ENCODE measurements around the gene TUBGCP2.
"Not testable (repeated sequence)": the region's sequence is repeated elsewhere in the genome, so short reads cannot be mapped to it uniquely, and the experiment has no call there.

TUBGCP2 gene

DNA sequence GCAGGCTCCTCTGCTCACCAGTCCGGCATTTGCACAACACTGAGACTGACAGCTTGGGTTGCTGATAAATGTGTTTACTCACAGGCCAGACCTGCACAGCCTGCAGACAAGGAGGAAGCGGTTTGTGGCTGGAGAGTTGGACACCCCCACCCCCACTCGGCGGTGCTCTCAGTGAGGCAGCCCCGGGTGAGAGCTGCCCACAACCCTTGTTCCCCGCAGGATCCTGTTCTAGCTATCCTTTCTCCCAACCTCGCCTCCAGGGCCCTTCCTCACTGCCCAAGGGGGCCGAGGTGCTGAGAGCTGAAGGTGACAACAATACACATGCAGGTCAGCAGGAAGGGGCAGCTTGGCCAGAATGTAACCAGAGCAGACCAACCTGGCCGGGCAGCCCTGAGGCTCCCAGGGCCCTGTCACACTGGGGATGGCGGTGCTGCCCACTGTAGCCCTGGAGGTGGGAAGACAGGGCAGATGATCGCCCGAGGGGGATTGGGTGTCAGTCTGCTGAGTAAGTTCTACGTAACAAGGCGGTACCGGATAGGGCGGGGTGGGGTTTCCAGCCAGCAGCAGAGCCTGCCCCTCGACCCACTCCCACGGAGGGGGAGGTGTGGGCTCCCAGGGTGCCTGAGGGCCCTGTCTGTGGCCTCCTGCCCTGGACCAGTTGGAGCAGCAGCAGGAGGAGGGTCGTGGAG lies 30.0 kb downstream of the TUBGCP2 start:
- DNase-seq (ENCODE audit: low spot score), result peak; percentile 36

DNA sequence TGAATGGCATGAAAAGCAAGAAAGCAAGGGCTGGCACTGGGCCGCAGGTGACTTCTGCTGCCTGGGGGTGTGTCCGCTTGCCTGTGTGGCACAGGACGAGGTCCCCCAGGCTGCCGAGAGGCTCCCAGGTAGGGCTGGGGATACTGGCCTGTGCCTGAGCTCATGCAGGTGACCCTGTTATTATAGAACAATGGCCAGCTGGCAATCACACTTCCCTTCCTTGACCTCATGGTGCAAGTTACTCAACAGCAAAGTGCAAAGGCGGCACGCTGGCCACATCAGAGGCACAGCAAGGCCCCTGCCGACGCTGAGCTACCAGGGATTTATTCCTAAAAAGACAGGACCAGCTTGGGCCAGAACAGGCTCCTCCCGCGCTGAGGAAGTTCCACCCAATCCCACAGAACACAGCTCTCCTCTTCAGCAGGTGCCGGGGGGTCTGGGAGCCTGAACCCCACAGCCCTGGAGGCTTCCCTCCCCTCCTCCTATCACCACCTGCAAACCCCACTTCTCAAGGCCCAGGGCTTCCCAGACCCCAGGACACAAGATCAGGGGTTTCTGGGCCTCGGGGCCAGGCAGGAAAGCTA lies 30.6 kb downstream of the TUBGCP2 start:
- no peak for DNase-seq (ENCODE audit: low spot score)

DNA sequence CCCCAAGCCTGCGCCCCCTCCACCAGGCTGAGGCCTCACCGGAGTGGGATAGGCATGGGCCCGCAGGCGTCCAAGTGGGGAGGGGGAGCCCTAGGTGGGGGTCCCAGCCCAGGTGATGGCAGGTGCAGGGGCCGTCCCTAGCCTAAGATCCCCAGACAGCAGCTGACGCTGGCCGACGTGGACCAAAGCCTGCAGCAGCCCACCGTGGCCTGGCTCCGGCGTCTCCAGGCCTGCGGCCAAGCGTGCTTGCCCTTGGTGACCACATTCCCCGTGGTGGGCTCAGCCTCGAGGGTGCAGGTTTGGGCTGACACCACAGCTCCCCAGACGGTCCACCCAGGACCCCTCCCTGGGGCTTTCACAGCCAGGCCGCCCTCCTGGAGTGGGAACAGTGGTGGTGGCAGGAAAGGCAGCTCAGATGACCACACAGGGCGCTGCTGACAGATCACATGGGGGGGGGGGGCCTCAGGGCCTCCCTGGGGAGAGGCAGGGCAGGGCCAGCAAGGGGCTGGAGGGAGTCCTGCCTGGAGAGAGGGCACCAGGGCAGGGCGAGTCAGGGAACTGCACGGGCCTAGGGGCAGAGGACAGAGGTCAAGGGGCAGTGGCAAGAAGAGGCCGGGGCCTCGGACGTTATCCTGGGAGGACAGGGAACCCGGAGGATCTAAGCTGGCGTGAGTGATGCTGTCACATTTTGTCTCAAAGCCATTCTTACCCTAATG lies 31.2 kb downstream of the TUBGCP2 start:
- DNase-seq (ENCODE audit: low spot score), result no peak

DNA sequence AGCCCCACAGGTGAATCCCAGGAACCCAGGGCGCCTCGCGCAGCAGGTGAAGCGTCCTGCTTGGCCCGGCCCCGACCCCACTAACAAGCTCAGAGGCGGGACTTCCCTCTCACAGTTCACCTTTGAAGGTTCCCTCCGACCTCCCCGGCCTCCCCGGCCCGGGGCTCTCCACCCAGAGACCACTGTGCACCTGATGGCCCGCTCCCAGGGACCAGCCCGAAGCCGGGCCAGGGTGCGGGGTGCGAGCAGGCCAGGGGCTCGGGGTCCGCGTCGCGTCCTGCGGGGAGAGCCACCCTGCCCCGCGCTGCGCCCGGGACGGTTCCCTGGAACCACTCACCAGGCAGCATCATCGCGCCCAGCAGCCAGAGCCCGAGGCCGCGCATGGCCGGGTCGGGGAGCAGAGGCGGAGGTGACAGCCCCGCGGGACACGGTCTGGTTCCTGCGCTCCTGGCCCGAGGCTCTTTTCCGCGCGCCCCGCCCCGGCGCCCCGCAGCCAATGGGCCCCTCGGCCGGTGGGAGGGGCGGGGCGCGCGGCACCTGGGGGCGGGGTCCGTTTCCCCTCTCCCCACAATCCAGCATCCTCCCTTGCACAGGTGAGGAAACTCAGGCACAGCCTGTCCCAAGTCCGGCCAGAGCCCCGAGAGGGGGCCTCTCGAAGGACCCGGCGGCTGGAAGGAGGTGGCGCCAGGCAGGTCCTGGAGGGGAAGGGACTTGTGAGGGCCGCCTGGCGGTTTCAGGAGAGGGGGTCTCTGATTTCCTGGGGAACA lies 32.1 kb downstream of the TUBGCP2 start, which contains the start of gene ADAM8:
Gene ADAM8, minus strand, starts transcription at position 434 of the 767 bp plus-strand sequence. Its CDS starts 51 bp downstream, at position 383.
- no peak for DNase-seq (ENCODE audit: low spot score)

DNA sequence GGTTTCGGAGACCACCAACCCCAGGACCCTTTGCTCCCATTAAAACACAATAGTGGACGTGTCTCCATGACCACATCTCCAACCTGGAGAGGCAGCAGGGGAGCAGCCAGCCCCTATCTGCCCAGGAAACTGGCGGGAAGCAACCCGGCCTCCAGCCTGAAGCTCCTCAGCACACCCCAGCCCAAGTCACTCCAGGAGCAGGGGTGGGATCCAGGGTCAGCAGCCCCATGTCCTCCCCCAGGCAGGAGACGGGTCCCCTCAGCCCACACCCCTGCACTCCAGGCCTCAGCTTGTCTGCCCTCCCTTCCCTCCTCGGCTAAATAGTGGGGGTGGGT lies 32.6 kb downstream of the TUBGCP2 start:
- no peak for DNase-seq (ENCODE audit: low spot score)

DNA sequence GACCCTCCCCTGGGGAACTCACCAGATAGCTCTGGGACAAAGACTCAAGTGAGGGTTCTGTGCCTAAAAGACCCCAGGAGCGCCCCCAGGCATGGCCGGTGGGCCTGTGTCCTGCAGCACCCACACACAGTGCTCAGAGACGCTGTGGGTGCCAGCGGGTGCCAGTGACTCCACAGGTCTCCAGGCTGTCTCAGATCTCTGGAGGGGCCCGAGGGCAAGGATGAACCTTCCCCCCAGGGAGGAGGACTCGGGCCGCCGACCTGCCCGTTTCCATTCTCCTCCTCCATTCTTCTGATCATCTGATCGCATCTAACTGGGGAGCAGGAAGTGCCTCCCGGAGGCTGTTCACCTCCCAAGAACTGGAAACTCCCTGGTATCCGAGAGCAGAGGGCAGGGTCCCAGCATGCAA lies 33.0 kb downstream of the TUBGCP2 start:
- no peak for DNase-seq (ENCODE audit: low spot score)

DNA sequence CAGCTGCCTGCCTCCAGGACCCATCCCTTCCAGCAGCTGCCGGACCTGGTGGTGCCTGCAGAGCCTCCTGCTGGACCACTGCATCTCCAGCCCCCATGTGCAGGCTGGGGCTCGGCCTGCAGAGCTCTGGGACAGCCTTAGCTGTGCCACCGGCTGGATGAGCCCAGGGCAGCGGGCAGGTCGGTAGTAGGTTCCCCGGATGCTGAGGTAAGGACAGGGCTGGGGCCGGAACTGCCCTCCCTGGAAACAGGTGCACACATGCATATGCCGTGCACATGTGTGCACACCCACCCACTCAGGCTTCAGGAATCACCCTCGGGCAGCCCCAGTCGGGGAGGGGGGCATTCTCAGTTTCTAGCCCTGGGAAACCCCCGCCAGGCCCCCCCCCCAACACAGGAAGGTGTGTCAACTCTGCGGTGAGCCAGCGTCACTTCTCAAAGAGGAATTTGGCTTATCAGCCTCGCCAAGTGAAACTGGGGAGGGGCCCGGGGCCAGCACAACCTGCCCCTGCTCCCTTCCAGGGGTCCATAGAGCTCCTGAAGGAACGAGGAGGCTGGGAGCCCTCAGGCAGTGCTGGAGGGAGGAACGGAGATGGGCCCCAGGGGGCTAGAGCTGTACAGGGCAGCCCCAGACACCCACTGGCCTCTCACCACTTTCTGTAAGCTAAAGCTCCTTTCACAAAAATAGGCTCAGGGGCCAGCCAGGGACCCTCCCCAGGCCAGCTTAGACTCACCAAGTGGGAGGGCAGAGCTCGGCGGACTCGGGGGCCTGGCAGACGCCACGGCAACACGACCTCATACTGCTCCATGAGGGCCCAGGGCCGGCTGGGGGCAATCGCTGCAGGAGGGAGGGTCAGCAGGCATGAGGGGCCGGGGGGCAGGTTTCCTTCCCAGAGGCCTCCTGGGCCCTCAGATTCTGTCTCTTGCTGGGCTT lies 33.7 kb downstream of the TUBGCP2 start:
- no peak for DNase-seq (ENCODE audit: low spot score)

DNA sequence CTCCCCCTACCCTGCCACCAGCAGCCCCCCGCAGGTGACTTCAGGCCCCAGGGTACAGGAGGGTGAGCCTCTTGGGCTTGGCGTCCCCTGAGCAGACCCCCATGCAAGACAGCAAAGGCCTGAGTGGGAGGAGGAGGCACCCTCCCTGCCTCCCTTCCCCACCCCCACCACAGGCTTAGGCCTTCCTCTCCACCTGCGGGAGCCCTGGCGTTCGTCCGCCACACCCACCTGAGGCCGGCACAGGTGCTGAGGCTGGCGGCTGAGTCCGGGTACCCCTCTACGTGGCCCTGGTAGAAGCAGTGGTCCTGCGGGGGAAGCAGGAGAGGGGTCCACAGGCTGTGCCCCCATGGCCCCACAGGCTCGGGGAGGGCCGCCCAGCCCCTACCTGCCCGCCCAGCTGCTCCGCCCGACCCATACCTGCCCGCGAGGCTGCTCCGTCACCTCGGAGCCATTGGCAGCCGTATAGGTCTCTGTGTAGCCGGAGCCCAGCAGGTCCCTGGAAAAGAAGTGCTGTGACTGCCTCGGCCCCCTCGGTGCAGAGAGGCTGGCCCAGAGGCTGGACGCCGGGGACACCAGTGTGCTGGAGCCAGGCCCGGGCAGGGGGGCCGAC lies 35.0 kb downstream of the TUBGCP2 start:
- DNase-seq (ENCODE audit: low spot score), result no peak

DNA sequence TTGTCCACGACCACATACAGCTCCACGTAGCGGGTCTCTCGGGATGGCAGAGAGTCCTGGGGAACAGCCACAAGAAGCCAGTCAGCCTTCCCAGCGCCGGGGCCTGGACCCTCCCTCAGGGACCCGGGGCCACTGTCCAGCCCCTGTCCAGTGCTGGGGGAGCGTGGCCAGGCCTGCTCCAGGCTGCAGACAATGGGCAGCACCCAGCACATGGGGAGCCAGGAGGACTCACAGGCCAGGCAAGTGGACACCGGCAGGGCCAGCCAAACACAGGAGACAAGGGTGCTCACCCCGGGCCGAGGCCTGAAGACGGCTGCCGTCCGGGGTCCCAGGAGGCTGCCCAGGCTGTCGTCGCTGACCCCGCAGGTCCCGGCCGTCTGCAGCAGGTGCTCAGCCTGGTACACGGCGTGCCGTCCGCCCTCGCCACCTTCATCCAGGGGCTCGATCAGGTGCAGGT lies 35.7 kb downstream of the TUBGCP2 start:
- no peak for DNase-seq (ENCODE audit: low spot score)

DNA sequence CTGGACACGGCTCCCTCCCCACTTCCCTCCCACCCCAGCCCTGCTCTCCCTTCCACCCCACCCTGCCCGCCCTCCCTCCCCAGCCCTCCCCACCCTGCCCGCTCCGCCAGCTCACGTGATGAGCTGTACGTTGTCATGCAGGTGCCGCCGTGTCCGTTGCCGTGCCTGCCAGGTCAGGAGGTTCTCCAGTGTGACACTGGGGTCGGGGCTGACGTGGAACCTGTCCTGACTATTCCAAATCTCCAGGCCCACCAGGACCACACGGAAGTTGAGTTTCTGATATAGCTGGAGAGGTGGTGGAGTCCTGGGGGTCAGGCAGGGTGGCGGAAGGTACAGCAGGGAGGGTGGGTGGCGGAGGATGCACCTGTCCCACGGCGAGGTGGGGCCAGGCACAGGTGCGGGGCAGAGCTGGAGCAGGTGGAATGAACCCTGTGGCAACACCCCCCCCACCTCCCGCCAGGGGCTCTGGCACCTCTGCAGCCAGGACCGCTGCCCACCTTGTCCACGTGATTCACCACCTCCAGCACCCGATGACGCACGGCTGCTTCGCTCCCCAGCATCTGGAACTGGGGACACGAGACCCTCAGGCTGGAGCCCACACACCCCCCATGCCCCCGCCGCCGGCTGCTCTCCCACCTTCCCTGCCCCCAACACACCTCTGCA lies 36.2 kb downstream of the TUBGCP2 start:
- no peak for DNase-seq (ENCODE audit: low spot score)

DNA sequence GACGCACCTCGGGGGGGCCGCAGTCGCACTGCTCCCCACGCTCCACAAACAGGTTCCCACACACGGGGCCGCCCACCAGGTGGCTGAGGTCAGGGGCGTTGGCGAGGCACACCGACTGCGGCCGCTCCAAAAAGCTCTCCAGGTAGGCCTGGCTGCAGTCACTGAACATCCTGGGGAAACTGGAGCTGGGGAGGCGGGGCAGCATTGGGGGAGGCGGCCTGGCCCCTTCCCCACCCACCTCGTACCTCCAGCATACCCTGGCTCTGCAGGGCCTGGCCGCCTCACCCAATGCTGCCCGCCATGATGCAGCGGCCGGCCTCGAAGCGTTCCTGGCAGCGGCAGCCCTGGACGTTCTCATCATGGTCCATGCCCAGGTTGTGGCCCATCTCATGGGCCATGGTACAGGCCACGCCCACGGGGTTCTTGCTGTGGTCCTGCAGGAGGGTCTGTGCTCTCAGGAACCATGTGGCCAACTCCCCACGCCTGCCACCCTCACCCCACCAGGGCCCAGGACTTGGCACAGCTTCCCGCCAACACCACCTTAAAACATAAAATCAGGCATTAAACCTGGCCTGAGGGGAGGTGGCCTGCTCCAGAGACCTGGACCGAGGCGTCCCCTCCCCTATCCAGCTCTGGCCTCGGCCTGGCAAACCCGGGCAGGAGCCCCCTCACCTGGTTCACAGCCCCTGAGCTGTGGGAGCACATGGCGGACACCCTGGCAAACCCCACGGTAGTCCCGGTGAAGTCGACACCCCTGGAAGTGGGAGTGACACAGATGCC lies 37.0 kb downstream of the TUBGCP2 start:
- no peak for DNase-seq (ENCODE audit: low spot score)

DNA sequence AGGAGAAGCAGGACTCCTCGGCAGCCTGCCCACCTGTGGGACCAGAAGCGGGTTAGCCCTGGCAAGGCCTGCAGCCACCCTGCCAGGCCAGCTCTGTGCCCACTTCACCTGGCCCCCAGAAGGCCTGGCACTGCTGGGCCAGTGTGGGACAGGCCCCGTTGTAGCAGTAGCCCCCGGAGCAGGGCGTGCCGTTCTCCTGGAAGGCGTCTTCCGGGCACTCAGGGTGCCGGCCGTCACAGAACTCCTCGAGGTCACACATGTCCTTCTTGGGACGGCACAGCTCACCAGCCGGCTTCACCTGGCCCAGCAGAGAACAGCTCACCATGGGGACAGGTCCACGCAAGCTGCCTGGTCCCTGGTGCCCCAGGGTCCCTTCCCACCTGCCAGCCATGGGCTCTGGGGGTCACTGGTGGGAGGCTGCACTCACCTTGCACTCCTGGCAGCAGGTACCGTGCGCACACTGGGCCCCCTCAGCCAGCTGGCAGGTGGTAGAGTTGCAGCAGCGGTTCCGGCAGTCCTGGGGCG lies 37.8 kb downstream of the TUBGCP2 start:
- no peak for DNase-seq (ENCODE audit: low spot score)

DNA sequence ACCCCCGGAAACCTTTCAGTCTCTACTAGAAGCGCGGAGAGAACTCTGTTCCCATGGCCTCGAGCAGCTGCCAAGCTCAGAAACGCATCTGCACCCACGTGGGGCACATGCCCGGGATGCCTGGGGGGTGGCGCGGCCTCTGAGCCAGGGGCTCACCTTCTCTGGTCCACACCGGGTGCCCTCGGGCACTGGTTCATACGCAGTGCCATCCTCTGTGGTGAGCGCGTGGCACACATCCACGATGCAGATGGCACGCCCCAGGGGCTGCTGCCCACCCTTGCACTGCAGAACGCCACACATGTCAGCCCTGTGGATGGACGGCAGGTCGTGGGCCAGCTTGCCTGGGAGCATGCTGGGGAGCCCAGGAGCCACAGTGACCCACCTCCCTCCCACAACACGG lies 38.5 kb downstream of the TUBGCP2 start:
- no peak for DNase-seq (ENCODE audit: low spot score)

DNA sequence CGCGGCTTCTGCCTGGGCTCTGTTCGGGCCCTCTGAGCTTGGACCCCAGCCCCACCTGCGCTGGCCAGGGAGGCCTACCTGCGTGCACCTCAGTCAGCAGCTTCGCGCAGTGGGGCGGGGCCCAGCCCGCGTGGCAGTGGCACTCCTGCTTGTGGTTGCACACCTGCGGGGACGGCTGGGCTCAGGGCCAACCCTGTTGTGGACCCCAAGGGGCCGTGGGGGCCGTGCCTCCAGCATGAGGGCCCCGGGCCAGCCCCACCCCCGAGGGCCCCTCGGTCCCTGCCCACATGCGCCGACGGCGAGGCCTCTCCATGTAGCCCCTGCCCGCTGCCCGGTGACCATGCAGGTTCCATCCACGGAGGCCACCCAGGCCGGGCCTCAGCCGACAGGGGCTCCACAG lies 39.3 kb downstream of the TUBGCP2 start:
- DNase-seq (ENCODE audit: low spot score), result no peak

DNA sequence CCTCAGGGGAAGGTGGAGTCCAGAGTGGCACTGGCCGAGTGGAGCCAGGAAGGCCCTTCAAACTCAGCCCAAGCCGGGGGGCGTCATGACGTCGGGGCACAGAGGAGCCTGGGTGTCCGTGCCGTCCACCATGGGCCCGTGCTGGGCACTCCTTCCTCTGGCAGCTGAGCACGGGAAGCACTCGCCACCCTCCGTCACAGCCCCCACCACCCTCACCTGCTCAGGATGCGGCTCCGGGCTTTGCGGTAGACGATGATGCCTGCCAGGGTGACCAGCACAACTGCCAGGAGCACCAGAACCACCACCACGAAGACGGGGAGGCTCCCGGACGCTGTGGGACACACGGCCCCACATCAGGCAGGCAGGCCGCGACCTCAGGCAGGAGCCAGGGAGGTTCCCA lies 40.1 kb downstream of the TUBGCP2 start:
- DNase-seq (ENCODE audit: low spot score), result no peak

DNA sequence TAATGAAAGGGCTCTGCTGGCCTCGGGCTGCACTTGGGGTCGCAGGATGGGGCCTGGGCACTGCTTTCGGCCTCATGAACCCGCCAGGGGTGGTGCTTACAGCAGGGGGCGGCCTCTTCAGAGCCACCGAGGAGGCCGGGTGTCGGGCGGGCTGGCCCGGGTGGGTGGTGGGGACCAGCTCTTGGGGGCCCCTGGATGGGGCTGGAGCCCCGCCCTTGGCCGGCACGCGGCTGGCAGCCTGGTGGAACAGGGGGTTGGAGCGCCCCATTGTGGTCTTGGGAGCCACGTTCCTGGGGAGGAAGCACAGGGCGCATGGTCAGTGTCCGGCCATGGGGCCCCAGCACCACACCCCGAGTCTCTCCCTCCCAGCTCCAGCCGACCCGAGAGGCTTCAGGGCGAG lies 40.8 kb downstream of the TUBGCP2 start:
- DNase-seq (ENCODE audit: low spot score), result no peak

DNA sequence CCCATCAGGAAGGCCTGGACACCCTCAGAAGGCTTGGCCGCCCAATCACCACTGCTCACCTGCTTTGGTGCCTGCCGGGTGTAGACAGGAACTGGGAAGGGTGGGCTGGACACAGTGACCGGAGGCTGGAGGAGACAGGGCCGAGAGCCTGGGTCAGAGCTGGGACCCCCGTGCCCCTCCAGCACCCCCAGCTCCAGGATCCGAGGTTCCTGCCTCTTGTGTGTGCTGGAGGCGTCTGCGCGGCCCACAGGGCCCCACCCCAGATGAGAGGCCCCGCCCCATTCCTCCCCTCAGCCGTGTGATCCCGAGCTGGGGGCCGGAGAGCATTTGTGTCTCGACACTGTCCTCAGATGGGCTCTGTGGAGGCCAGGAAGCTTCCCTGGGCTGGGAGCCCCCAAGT lies 41.4 kb downstream of the TUBGCP2 start:
- DNase-seq (ENCODE audit: low spot score), result no peak

DNA sequence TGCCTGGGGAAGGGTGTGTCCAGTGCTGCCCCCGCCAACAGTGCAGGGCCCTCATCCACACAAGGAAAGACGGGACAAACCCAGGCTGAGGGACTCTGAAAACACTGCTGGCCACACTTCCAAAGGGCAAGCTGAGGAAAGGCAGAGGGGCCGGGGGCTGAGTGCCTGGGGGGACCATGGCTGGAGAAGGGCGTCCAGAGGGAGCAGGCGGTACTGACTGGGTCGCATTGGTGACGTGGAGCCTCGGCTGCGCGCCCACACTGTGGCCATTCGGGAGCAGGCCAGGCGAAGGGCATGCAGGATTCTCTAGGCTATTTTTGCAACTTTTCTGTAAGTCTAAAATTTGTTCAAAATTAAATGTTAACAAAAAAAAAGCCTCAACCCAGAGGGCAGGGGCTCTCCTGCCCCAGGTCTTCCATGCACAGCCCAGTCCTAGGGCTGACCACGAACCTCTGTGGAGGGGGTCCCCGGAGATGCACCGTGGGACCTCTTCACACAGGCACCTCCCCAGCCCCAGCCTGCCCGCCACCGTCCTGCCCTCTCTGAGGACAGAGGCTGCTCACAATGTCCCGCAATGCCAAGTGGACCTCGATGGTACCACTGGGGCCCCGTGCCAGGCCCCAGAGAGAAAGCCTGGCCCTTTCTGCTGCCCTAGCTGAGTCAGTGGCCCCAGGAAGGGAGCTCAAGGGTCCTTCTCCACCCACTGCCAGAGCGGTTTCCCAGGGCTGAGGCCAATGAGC lies 42.4 kb downstream of the TUBGCP2 start:
- DNase-seq (ENCODE audit: low spot score), result no peak

DNA sequence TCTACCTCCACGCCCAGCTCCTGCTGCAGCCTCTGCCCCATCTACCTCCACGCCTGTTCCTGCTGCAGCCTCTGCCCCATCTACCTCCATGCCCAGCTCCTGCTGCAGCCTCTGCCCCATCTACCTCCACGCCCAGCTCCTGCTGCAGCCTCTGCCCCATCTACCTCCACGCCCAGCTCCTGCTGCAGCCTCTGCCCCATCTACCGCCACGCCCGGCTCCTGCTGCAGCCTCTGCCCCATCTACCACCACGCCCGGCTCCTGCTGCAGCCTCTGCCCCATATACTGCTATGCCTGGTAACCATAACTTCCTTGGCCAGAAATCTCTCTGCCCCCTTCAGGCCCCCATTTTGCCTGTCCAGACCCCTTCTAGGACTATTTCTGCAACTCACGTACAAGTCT lies 43.6 kb downstream of the TUBGCP2 start:
- DNase-seq (ENCODE audit: low spot score), result not testable (repeated sequence)
